IPS-11a (cell line): ENCODE results near the gene WDFY4.

Experiments
- H3K4me3 ChIP-seq: one replicate; pipeline ENCODE4 v1.5.1; 2013; ENCODE audit warnings: low read depth, low read length, control low read depth

Gene WDFY4

GRCh38 chr10:48839809-48840679, 155.4 kb downstream of the WDFY4 start:
- H3K4me3 ChIP-seq, result no peak overlapping the region

GRCh38 chr10:48842231-48842630, 157.6 kb downstream of the WDFY4 start:
- H3K4me3 ChIP-seq, result no peak overlapping the region

GRCh38 chr10:48843198-48843597, 158.5 kb downstream of the WDFY4 start:
- no peak overlapping the region for H3K4me3 ChIP-seq

GRCh38 chr10:48844616-48845015, 159.9 kb downstream of the WDFY4 start:
- H3K4me3 ChIP-seq, result no peak overlapping the region

- H3K4me3 ChIP-seq, result no peak overlapping the region
Observed at GRCh38 chr10:48845512-48845911, 160.8 kb downstream of the WDFY4 start.

GRCh38 chr10:48847691-48848090, 163.0 kb downstream of the WDFY4 start:
- H3K4me3 ChIP-seq, result no peak overlapping the region

- H3K4me3 ChIP-seq, result no peak overlapping the region
Observed at GRCh38 chr10:48856855-48857254, 172.2 kb downstream of the WDFY4 start.

GRCh38 chr10:48872234-48872633, 187.6 kb downstream of the WDFY4 start:
- H3K4me3 ChIP-seq, result no peak overlapping the region

- H3K4me3 ChIP-seq, result no peak overlapping the region
Observed at GRCh38 chr10:48878091-48878490, 193.4 kb downstream of the WDFY4 start.

- no peak overlapping the region for H3K4me3 ChIP-seq
Observed at GRCh38 chr10:48879451-48879850, 194.8 kb downstream of the WDFY4 start.

- H3K4me3 ChIP-seq, result no peak overlapping the region
Observed at GRCh38 chr10:48880016-48880705, 195.5 kb downstream of the WDFY4 start.

GRCh38 chr10:48881937-48882336, 197.3 kb downstream of the WDFY4 start:
- H3K4me3 ChIP-seq, result no peak overlapping the region

GRCh38 chr10:48882881-48883280, 198.2 kb downstream of the WDFY4 start:
- H3K4me3 ChIP-seq, result no peak overlapping the region

GRCh38 chr10:48883701-48884100, 199.0 kb downstream of the WDFY4 start:
- H3K4me3 ChIP-seq, result no peak overlapping the region

- no peak overlapping the region for H3K4me3 ChIP-seq
Observed at GRCh38 chr10:48884179-48885045, 199.7 kb downstream of the WDFY4 start.

- H3K4me3 ChIP-seq, result no peak overlapping the region
Observed at GRCh38 chr10:48885376-48885775, 200.7 kb downstream of the WDFY4 start.

GRCh38 chr10:48887982-48888381, 203.3 kb downstream of the WDFY4 start:
- H3K4me3 ChIP-seq, result no peak overlapping the region

GRCh38 chr10:48890888-48891850, 206.5 kb downstream of the WDFY4 start:
- H3K4me3 ChIP-seq, result no peak overlapping the region

- H3K4me3 ChIP-seq, result no peak overlapping the region
Observed at GRCh38 chr10:48894911-48895802, 210.5 kb downstream of the WDFY4 start.
